ENCODE measurements around the gene SPOCK2.
A peak's percentile ranks its signal among the peaks of the same experiment; 100 is the strongest.

SPOCK2 gene

GRCh38 chr10:72098301-72098835 lies 10.0 kb upstream of the SPOCK2 start:
- Histone ChIP-seq H3K4me3 (ENCODE audit: low read depth, low read length) (no peak overlapping the region), H3K27ac (ENCODE audit: extremely low read depth, low read depth, low read length) (peak overlapping the region; percentile 78), H3K4me1 (ENCODE audit: control insufficient read depth, insufficient read depth, low read length) (peaks cover 31% of the 10 kb centered on the region), H3K36me3 (ENCODE audit: control insufficient read depth in 2 of 2, insufficient read depth in 1 of 2, low read length in 2 of 2) (peaks cover 0 to 19% of the 10 kb centered on the region in 2 experiments; a peak in 2 of 3 replicates), H3K9me3 (ENCODE audit: control insufficient read depth, insufficient read depth, low read depth, low read length) (no peaks in the 10 kb centered on the region)
- CTCF ChIA-PET, result interaction anchor here (0.6 to 1.6 kb wide), 2 partner anchors 10 to 124 kb away, joined by 3 to 5 read pairs; no protein-coding TSS in a partner anchor
- peak; percentile 92 for TF ChIP-seq ZNF335 (tag by site-specific recombination; conservative IDR thresholded peaks at IDR 0.05)
- no peak for TF ChIP-seq PRDM1 (tag by site-specific recombination; IDR thresholded peaks at IDR 0.05)
- POLR2A ChIA-PET, result no interaction called here

- Histone ChIP-seq H3K36me3 (ENCODE audit: control insufficient read depth in 2 of 2, insufficient read depth in 1 of 2, low read length in 2 of 2) (peaks cover 0 to 19% of the 10 kb centered on the region in 2 experiments; a peak in 2 of 3 replicates), H3K4me1 (ENCODE audit: control insufficient read depth, insufficient read depth, low read length) (peaks cover 31% of the 10 kb centered on the region), H3K27ac (ENCODE audit: extremely low read depth, low read depth, low read length) (peak overlapping the region; percentile 78), H3K4me3 (ENCODE audit: low read depth, low read length) (no peak overlapping the region), H3K9me3 (ENCODE audit: control insufficient read depth, insufficient read depth, low read depth, low read length) (no peaks in the 10 kb centered on the region)
- ChIA-PET CTCF (interaction anchor here (1.1 kb wide), 1 partner anchor 28 kb away, joined by 4 read pairs; no protein-coding TSS in a partner anchor), POLR2A (interaction anchor here (0.6 kb wide), 1 partner anchor 200 kb away, joined by 3 read pairs; no protein-coding TSS in a partner anchor)
- TF ChIP-seq, protein P1, sequence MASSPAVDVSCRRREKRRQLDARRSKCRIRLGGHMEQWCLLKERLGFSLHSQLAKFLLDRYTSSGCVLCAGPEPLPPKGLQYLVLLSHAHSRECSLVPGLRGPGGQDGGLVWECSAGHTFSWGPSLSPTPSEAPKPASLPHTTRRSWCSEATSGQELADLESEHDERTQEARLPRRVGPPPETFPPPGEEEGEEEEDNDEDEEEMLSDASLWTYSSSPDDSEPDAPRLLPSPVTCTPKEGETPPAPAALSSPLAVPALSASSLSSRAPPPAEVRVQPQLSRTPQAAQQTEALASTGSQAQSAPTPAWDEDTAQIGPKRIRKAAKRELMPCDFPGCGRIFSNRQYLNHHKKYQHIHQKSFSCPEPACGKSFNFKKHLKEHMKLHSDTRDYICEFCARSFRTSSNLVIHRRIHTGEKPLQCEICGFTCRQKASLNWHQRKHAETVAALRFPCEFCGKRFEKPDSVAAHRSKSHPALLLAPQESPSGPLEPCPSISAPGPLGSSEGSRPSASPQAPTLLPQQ (tag by site-specific recombination; IDR thresholded peaks at IDR 0.05), result peak; percentile 83
- TF ChIP-seq ZNF596 (tag by site-specific recombination; IDR thresholded peaks at IDR 0.05) (no peak), ZNF394 (tag by site-specific recombination; IDR thresholded peaks at IDR 0.05; ENCODE audit: borderline replicate concordance) (peak; percentile 49; the same call in 1 of the 2 replicates), PATZ1 (tag by site-specific recombination; IDR thresholded peaks at IDR 0.05) (peak; percentile 66), ZNF354C (tag by site-specific recombination; IDR thresholded peaks at IDR 0.05; ENCODE audit: borderline replicate concordance, low read depth) (no peak), ZNF792 (tag by site-specific recombination; IDR thresholded peaks at IDR 0.05) (no peak), ZNF37A (tag by site-specific recombination; IDR thresholded peaks at IDR 0.05) (no peak), ZNF391 (tag by site-specific recombination; IDR thresholded peaks at IDR 0.05; ENCODE audit: borderline replicate concordance, low read depth) (peak; percentile 61; the same call in 1 of the 2 replicates), ZBTB1 (tag by site-specific recombination; IDR thresholded peaks at IDR 0.05) (peak; percentile 67; the same call in 1 of the 2 replicates), ZNF701 (tag by site-specific recombination; IDR thresholded peaks at IDR 0.05) (no peak), PRDM2 (tag by site-specific recombination; IDR thresholded peaks at IDR 0.05; ENCODE audit: borderline replicate concordance) (no peak), ZFP69B (tag by site-specific recombination; IDR thresholded peaks at IDR 0.05) (peak; percentile 66), ZNF843 (tag by site-specific recombination; IDR thresholded peaks at IDR 0.05) (peak; percentile 95), SETDB1 (IDR thresholded peaks at IDR 0.05; ENCODE audit: insufficient read length, low read length) (peak; percentile 12), ZBTB6 (tag by site-specific recombination; IDR thresholded peaks at IDR 0.05) (0 out of 2 replicates have a peak, but pooled peaks have one; percentile 14), ZNF629 (tag by site-specific recombination; IDR thresholded peaks at IDR 0.05) (peak; percentile 100), ZNF561 (tag by site-specific recombination; IDR thresholded peaks at IDR 0.05; ENCODE audit: borderline replicate concordance) (peak; percentile 55; the same call in 1 of the 2 replicates), ZNF600 (tag by site-specific recombination; IDR thresholded peaks at IDR 0.05) (peak; percentile 93), KLF10 (tag by site-specific recombination; IDR thresholded peaks at IDR 0.05) (peak; percentile 78; the same call in 1 of the 2 replicates), KLF8 (tag by site-specific recombination; IDR thresholded peaks at IDR 0.05) (peak; percentile 90)
Measured at GRCh38 chr10:72097448-72098300, 9.3 kb upstream of the SPOCK2 start.
